Keratinocyte (primary cell): ENCODE results near the gene CA11. TPM values are rescaled to one million over a fixed set of nuclear protein-coding genes. Genes with fewer than 3 reads are reported as not detected.

Source experiments
- DNase-seq: peaks from one replicate; pipeline ENCODE4 v3.0.0-alpha.2; 2011; ENCODE audit warnings: low read depth, missing footprints, low spot score
- FAIRE-seq: peaks from 2 replicates; lab custom pipeline; 2011; peaks lifted over from hg19 to GRCh38; lab: Jason Lieb, UNC
- H2AFZ ChIP-seq: 2 replicates; pipeline ENCODE4 v1.6.0; 2012; ENCODE audit warnings: low read length, control low read depth, inconsistent platforms; ENCODE audit not compliant: control insufficient read depth
- H3K27ac ChIP-seq: 2 replicates; pipeline ENCODE4 v1.5.1; 2011; ENCODE audit warnings: low read length; ENCODE audit not compliant: control insufficient read depth, insufficient read depth
- H3K27me3 ChIP-seq: 3 replicates; pipeline ENCODE4 v1.6.0; 2011; ENCODE audit warnings: low read length; ENCODE audit not compliant: control insufficient read depth, insufficient read depth; ENCODE audit errors: extremely low read depth
- H3K36me3 ChIP-seq, 2 experiments: 2 replicates in 1 of 2; 3 replicates in 1 of 2; pipeline ENCODE4 v1.5.1; 2011; ENCODE audit warnings: low read length in 2 of 2, mild to moderate bottlenecking in 1 of 2; ENCODE audit not compliant: control insufficient read depth in 2 of 2, insufficient read depth in 2 of 2; ENCODE audit errors: extremely low read depth in 1 of 2
- H3K4me1 ChIP-seq: 3 replicates; pipeline ENCODE4 v1.5.1; 2011; ENCODE audit warnings: low read length; ENCODE audit not compliant: control insufficient read depth, insufficient read depth; ENCODE audit errors: extremely low read depth
- H3K4me2 ChIP-seq: 3 replicates; pipeline ENCODE4 v1.6.0; 2011; ENCODE audit warnings: low read depth, low read length; ENCODE audit not compliant: control insufficient read depth, insufficient read depth; ENCODE audit errors: extremely low read depth
- H3K4me3 ChIP-seq, 3 experiments: fragments of 200-600 bp in 1 of 3; sonication (generic) in 1 of 3; 2 replicates in 2 of 3; 3 replicates in 1 of 3; pipeline ENCODE4 v1.5.1; 2011 to 2016; ENCODE audit warnings: low read length in 3 of 3, mild to moderate bottlenecking in 3 of 3, control low read depth in 2 of 3, inconsistent platforms in 1 of 3, low read depth in 1 of 3, mixed read lengths in 1 of 3, mixed run types in 1 of 3, moderate library complexity in 1 of 3; ENCODE audit not compliant: control insufficient read depth in 2 of 3, insufficient read depth in 2 of 3; ENCODE audit errors: extremely low read depth in 1 of 3
- H3K79me2 ChIP-seq: 2 replicates; pipeline ENCODE4 v1.6.0; 2012; ENCODE audit warnings: low read length; ENCODE audit not compliant: control insufficient read depth, insufficient read depth
- H3K9ac ChIP-seq: 3 replicates; pipeline ENCODE4 v1.6.0; 2011; ENCODE audit warnings: low read length; ENCODE audit not compliant: control insufficient read depth, insufficient read depth; ENCODE audit errors: extremely low read depth
- H3K9me1 ChIP-seq: 3 replicates; pipeline ENCODE4 v1.6.0; 2011; ENCODE audit warnings: low read length; ENCODE audit not compliant: control insufficient read depth, insufficient read depth; ENCODE audit errors: extremely low read depth
- H3K9me3 ChIP-seq: 2 replicates; pipeline ENCODE4 v1.5.1; 2012; ENCODE audit warnings: low read depth, low read length; ENCODE audit not compliant: control insufficient read depth
- H4K20me1 ChIP-seq: 3 replicates; pipeline ENCODE4 v1.6.0; 2011; ENCODE audit warnings: low read length; ENCODE audit not compliant: control insufficient read depth, insufficient read depth; ENCODE audit errors: extremely low read depth
- EZH2 ChIP-seq: IDR thresholded peaks from one replicate; pipeline ENCODE4 v1.6.1; 2012; ENCODE audit warnings: inconsistent platforms, mild to moderate bottlenecking, low read length, moderate library complexity
- dilution Hi-C: fragments of 300-500 bp; cut with MboI; formaldehyde crosslinking; loops from one replicate; pipeline ENCODE4 v1.7.0; 2020; ENCODE audit warnings: low sequenced_read_pairs; ENCODE audit not compliant: extremely low pct_ligation_motif_present
- polyA plus RNA-seq, 5 experiments: library from polyadenylated mRNA; depleted of rRNA in 3 of 5; stranded (reverse) in 3 of 5; stranded (forward) in 1 of 5; unstranded in 1 of 5; fragments of >200 nt; gene quantifications; 1 replicate in 1 of 5; 2 replicates in 3 of 5; 3 replicates in 1 of 5; pipeline versions ENCODE4 v1.2.1 to v1.2.3, GENCODE V29; 2011 to 2012; ENCODE audit warnings: missing spikeins in 2 of 5, low read depth in 1 of 5, low replicate concordance in 1 of 5
- TF ChIP-seq, protein P1 (sequence below), 3 experiments: IDR thresholded peaks in 1 of 3; conservative IDR thresholded peaks in 1 of 3; optimal IDR thresholded peaks in 1 of 3; 2 replicates in 2 of 3; 3 replicates in 1 of 3; pipeline versions ENCODE3 to v1.5.1; 2011; ENCODE audit warnings: low read length in 3 of 3, mild to moderate bottlenecking in 3 of 3, moderate library complexity in 2 of 3, control low read depth in 1 of 3, inconsistent platforms in 1 of 3; ENCODE audit not compliant: insufficient read depth in 2 of 3; ENCODE audit errors: extremely low read depth in 1 of 3

The CA11 gene
- polyA plus RNA-seq, 1 donor (not counting 4 experiments of a cell fraction or from before 2014, with no cell fraction given) = 1.6 TPM

DNA sequence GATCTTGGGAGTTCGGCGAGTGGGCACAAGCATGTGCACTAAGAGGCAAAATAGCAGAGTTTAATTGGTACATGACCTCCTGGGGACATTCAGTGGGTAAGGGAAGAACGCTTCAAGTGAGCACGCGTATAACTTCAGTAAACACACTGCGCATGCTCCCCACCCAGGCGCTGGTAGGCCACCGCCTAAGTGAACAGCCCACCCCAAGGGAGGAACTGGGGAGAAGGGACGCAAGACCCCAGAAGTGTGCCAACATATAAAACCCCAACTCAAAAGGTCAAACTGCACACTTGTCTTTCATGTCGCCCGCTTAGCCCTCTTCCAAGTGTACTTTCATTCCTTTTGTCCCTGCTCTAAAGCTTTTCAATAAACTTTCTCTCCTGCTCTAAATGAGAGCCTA, 37.4 kb upstream of the CA11 start:
- no peak overlapping the region for H3K4me3 ChIP-seq
- no peak for TF ChIP-seq EZH2
- TF ChIP-seq, protein P1, sequence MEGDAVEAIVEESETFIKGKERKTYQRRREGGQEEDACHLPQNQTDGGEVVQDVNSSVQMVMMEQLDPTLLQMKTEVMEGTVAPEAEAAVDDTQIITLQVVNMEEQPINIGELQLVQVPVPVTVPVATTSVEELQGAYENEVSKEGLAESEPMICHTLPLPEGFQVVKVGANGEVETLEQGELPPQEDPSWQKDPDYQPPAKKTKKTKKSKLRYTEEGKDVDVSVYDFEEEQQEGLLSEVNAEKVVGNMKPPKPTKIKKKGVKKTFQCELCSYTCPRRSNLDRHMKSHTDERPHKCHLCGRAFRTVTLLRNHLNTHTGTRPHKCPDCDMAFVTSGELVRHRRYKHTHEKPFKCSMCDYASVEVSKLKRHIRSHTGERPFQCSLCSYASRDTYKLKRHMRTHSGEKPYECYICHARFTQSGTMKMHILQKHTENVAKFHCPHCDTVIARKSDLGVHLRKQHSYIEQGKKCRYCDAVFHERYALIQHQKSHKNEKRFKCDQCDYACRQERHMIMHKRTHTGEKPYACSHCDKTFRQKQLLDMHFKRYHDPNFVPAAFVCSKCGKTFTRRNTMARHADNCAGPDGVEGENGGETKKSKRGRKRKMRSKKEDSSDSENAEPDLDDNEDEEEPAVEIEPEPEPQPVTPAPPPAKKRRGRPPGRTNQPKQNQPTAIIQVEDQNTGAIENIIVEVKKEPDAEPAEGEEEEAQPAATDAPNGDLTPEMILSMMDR (optimal IDR thresholded peaks at IDR 0.05 in 1 of 3, IDR thresholded peaks at IDR 0.05 in 1 of 3, conservative IDR thresholded peaks at IDR 0.05 in 1 of 3; ENCODE audit: extremely low read depth in 1 of 3, insufficient read depth in 2 of 3, low read length in 3 of 3) = no peak
- H4K20me1 ChIP-seq = no peaks in the 10 kb centered on the region
- no peak overlapping the region for H3K27ac ChIP-seq
- no peak overlapping the region for H3K9ac ChIP-seq
- no peaks in the 10 kb centered on the region for H3K79me2 ChIP-seq
- H3K4me1 ChIP-seq = no peaks in the 10 kb centered on the region
- no peaks in the 10 kb centered on the region for H3K36me3 ChIP-seq
- H3K9me1 ChIP-seq = no peaks in the 10 kb centered on the region
- DNase-seq (no peak), FAIRE-seq (no peak)
- H3K4me2 ChIP-seq = no peak overlapping the region
- no peaks in the 10 kb centered on the region for H3K27me3 ChIP-seq
- H2AFZ ChIP-seq = no peak overlapping the region
- H3K9me3 ChIP-seq = no peaks in the 10 kb centered on the region
- dilution Hi-C loops = no loop called here

DNA sequence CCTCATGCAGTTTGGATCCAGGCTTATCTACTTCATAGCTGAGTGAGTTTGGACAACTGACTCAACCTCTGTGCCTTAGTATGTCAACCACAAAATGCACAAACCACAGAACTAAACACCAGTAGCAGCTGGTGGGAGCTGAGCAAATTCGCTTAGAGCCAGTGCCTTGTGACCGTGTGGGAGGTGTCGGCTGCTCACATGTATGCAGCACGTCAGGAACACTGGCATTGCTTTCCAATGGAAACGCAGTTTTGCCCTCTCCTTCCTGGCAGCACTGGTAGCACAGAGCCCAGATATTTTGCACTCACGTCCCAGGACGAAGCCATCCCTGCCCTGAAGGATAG, 35.1 kb upstream of the CA11 start:
- Histone ChIP-seq H3K9ac (no peak overlapping the region), H3K9me3 (no peaks in the 10 kb centered on the region), H3K4me3 (no peak overlapping the region), H3K36me3 (no peaks in the 10 kb centered on the region), H3K4me2 (no peak overlapping the region), H3K4me1 (no peaks in the 10 kb centered on the region), H4K20me1 (no peaks in the 10 kb centered on the region), H3K79me2 (no peaks in the 10 kb centered on the region), H2AFZ (no peak overlapping the region), H3K27ac (no peak overlapping the region), H3K9me1 (no peaks in the 10 kb centered on the region), H3K27me3 (no peaks in the 10 kb centered on the region)
- dilution Hi-C loops = no loop called here
- TF ChIP-seq, protein P1 (optimal IDR thresholded peaks at IDR 0.05 in 1 of 3, IDR thresholded peaks at IDR 0.05 in 1 of 3, conservative IDR thresholded peaks at IDR 0.05 in 1 of 3; ENCODE audit: extremely low read depth in 1 of 3, insufficient read depth in 2 of 3, low read length in 3 of 3) = no peak
- no peak for FAIRE-seq
- no peak for DNase-seq
